Naive thymus-derived CD8-positive, alpha-beta T cell (primary cell): Measurements from ENCODE around the gene DIPK1A. TPM values are rescaled to one million over a fixed set of nuclear protein-coding genes. Genes with fewer than 3 reads are reported as not detected.
A peak's percentile ranks its signal among the peaks of the same experiment; 100 is the strongest.
"Not testable (repeated sequence)": the region's sequence is repeated elsewhere in the genome, so short reads cannot be mapped to it uniquely, and the experiment has no call there.

Experiments used
- ATAC-seq, 2 donors: fragments of 150-1000 bp; cut with Tn5 transposase in 1 of 2; sonication (Bioruptor Pico), chemical (Tn5 transposase) in 1 of 2; 1 replicate in 1 of 2; 2 replicates in 1 of 2; pipeline ENCODE4 v1.10.0; 2021; ENCODE audit warnings: mild to moderate bottlenecking in 2 of 2, moderate library complexity in 2 of 2
- POLR2A ChIA-PET: fragments of 350-600 bp; sonication (Branson Sonifier 250); formaldehyde crosslinking; loops from one replicate; lab custom pipeline; 2021; ENCODE audit warnings: antibody characterized with exemption; lab: Charles Lee
- DNase-seq, 10 donors: peaks; one replicate each; pipeline versions ENCODE4 v3.0.0 to v3.0.0-alpha.2; 2020 to 2022
- H3K27ac Mint-ChIP-seq, 10 donors: one replicate each; pipeline ENCODE4 v1.8.0; 2020 to 2022; ENCODE audit warnings: mild to moderate bottlenecking in 10 of 10, mixed read lengths in 10 of 10, moderate library complexity in 4 of 10, inconsistent platforms in 1 of 10
- H3K27me3 Mint-ChIP-seq, 5 donors: one replicate each; pipeline ENCODE4 v1.8.0; 2021 to 2022; ENCODE audit warnings: mixed read lengths in 5 of 5
- H3K36me3 Mint-ChIP-seq, 3 donors: one replicate each; pipeline ENCODE4 v1.8.0; 2020 to 2022; ENCODE audit warnings: mixed read lengths in 3 of 3, mild to moderate bottlenecking in 2 of 3, inconsistent platforms in 1 of 3
- H3K4me1 Mint-ChIP-seq, 4 donors: one replicate each; pipeline ENCODE4 v1.8.0; 2021 to 2022; ENCODE audit warnings: mixed read lengths in 4 of 4
- H3K4me3 Mint-ChIP-seq, 10 donors: one replicate each; pipeline ENCODE4 v1.8.0; 2020 to 2022; ENCODE audit warnings: mild to moderate bottlenecking in 10 of 10, mixed read lengths in 10 of 10, moderate library complexity in 6 of 10, inconsistent platforms in 1 of 10
- H3K9me3 Mint-ChIP-seq, 9 donors: one replicate each; pipeline ENCODE4 v1.8.0; 2020 to 2022; ENCODE audit warnings: mixed read lengths in 9 of 9, mild to moderate bottlenecking in 3 of 9, inconsistent platforms in 1 of 9, moderate library complexity in 1 of 9
- polyA plus RNA-seq, 3 donors: library from polyadenylated mRNA; unstranded; fragments of 300-500 nt; fragmentation: Illumina TruSeq; gene quantifications; one replicate each; pipeline ENCODE4 v1.2.3, GENCODE V29; 2021
- total RNA-seq, 8 experiments: library from RNA in 2 of 8; stranded (reverse) in 2 of 8; gene quantifications; one replicate each; pipeline ENCODE4 v1.2.3 and lab custom pipeline; 2021 to 2026

Gene DIPK1A
- total and polyA plus RNA-seq, 5 experiments from 2014 or later = 11.5 to 14.8 (median 14.1) TPM

- Mint-ChIP-seq H3K9me3 (peaks cover 7 to 31% (median 20%) of the 10 kb centered on the region in 9 donors), H3K4me3 (no peak overlapping the region), H3K27ac (peak overlapping the region in 1 of 10 donors; percentile 41), H3K27me3 (no peaks in the 10 kb centered on the region), H3K4me1 (peaks cover 11 to 29% (median 25%) of the 10 kb centered on the region in 4 donors), H3K36me3 (peaks cover 26 to 29% (median 27%) of the 10 kb centered on the region in 3 donors)
- POLR2A ChIA-PET = no interaction called here
- no peak for ATAC-seq
- no peak for DNase-seq
Measured at GRCh38 chr1:92901699-92902405, 59.4 kb downstream of the DIPK1A start.

GRCh38 chr1:92901126-92901525 lies 60.1 kb downstream of the DIPK1A start:
- peaks cover 7 to 31% (median 20%) of the 10 kb centered on the region in 9 donors for H3K9me3 Mint-ChIP-seq
- peaks cover 25 to 27% (median 26%) of the 10 kb centered on the region in 3 donors for H3K36me3 Mint-ChIP-seq
- peak overlapping the region in 1 of 10 donors; percentile 41 for H3K27ac Mint-ChIP-seq
- DNase-seq = no peak
- ATAC-seq = no peak
- H3K4me1 Mint-ChIP-seq = peaks cover 11 to 29% (median 25%) of the 10 kb centered on the region in 4 donors
- POLR2A ChIA-PET = interaction anchor here (0.5 kb wide), 1 partner anchor 53 kb away, joined by 7 read pairs; no protein-coding TSS in a partner anchor
- H3K27me3 Mint-ChIP-seq = no peaks in the 10 kb centered on the region
- no peak overlapping the region for H3K4me3 Mint-ChIP-seq

- Mint-ChIP-seq H3K36me3 (peaks cover 21 to 26% (median 25%) of the 10 kb centered on the region in 3 donors), H3K4me1 (peaks cover 11 to 29% (median 24%) of the 10 kb centered on the region in 4 donors), H3K4me3 (no peak overlapping the region), H3K27ac (peak overlapping the region in 1 of 10 donors; percentile 3), H3K9me3 (peaks cover 7 to 31% (median 20%) of the 10 kb centered on the region in 9 donors), H3K27me3 (no peaks in the 10 kb centered on the region)
- DNase-seq (no peak), ATAC-seq (no peak)
- POLR2A ChIA-PET = interaction anchor here (0.5 kb wide), 1 partner anchor 53 kb away, joined by 7 read pairs; no protein-coding TSS in a partner anchor
Measured at GRCh38 chr1:92900539-92900938, 60.7 kb downstream of the DIPK1A start.

- peaks cover 22 to 26% (median 23%) of the 10 kb centered on the region in 3 donors for H3K36me3 Mint-ChIP-seq
- ATAC-seq = no peak
- peak overlapping the region in 1 of 10 donors; percentile 3 for H3K27ac Mint-ChIP-seq
Measured at GRCh38 chr1:92899780-92900179, 61.5 kb downstream of the DIPK1A start.

GRCh38 chr1:92898053-92898452 lies 63.2 kb downstream of the DIPK1A start:
- POLR2A ChIA-PET, ATAC-seq, H3K4me3 Mint-ChIP-seq, H3K27me3 Mint-ChIP-seq, H3K27ac Mint-ChIP-seq, DNase-seq: not testable (repeated sequence)
- Mint-ChIP-seq H3K36me3 (peaks cover 21 to 26% (median 23%) of the 10 kb centered on the region in 3 donors), H3K9me3 (peaks cover 7 to 41% (median 22%) of the 10 kb centered on the region in 9 donors), H3K4me1 (peaks cover 8 to 14% (median 10%) of the 10 kb centered on the region in 4 donors)

More at GRCh38 chr1:92899780-92900179, 61.5 kb downstream of the DIPK1A start:
- Mint-ChIP-seq H3K9me3 (peaks cover 7 to 31% (median 20%) of the 10 kb centered on the region in 9 donors), H3K4me3 (no peak overlapping the region), H3K27me3 (no peaks in the 10 kb centered on the region), H3K4me1 (peaks cover 7 to 24% (median 17%) of the 10 kb centered on the region in 4 donors)
- POLR2A ChIA-PET = no interaction called here
- DNase-seq = no peak

- Mint-ChIP-seq H3K4me3 (no peak overlapping the region), H3K27ac (peak overlapping the region in 5 of 10 donors; percentile 23 to 69 (median 49)), H3K4me1 (peaks cover 13 to 33% (median 24%) of the 10 kb centered on the region in 4 donors), H3K36me3 (peaks cover 0 to 3% (median 0%) of the 10 kb centered on the region in 3 donors), H3K27me3 (no peaks in the 10 kb centered on the region), H3K9me3 (peaks cover 0 to 9% (median 0%) of the 10 kb centered on the region in 9 donors)
- POLR2A ChIA-PET = interaction anchor here (0.6 kb wide), 1 partner anchor 712 kb away, joined by 4 read pairs; no protein-coding TSS in a partner anchor
- no peak for DNase-seq
- no peak for ATAC-seq
Measured at GRCh38 chr1:92887465-92887864, 73.8 kb downstream of the DIPK1A start.

GRCh38 chr1:92886886-92887419 lies 74.3 kb downstream of the DIPK1A start:
- peaks cover 0 to 3% (median 0%) of the 10 kb centered on the region in 3 donors for H3K36me3 Mint-ChIP-seq
- DNase-seq (no peak), ATAC-seq (no peak)
- H3K9me3 Mint-ChIP-seq = peaks cover 0 to 8% (median 0%) of the 10 kb centered on the region in 9 donors
- peak overlapping the region in 6 of 10 donors; percentile 23 to 69 (median 44) for H3K27ac Mint-ChIP-seq
- no peak overlapping the region for H3K4me3 Mint-ChIP-seq
- peaks cover 14 to 35% (median 26%) of the 10 kb centered on the region in 4 donors for H3K4me1 Mint-ChIP-seq
- no peaks in the 10 kb centered on the region for H3K27me3 Mint-ChIP-seq
- POLR2A ChIA-PET = interaction anchor here (0.6 kb wide), 1 partner anchor 712 kb away, joined by 4 read pairs; no protein-coding TSS in a partner anchor

- Mint-ChIP-seq H3K9me3 (no peaks in the 10 kb centered on the region), H3K27ac (peak overlapping the region in 9 of 10 donors; percentile 63 to 95 (median 87)), H3K4me1 (peaks cover 14 to 49% (median 29%) of the 10 kb centered on the region in 4 donors), H3K27me3 (no peaks in the 10 kb centered on the region), H3K36me3 (peaks cover 0 to 3% (median 0%) of the 10 kb centered on the region in 3 donors), H3K4me3 (no peak overlapping the region)
- DNase-seq = no peak
- no peak for ATAC-seq
- POLR2A ChIA-PET = interaction anchor here (2.7 kb wide), 1 partner anchor 76 kb away, joined by 11 read pairs; no protein-coding TSS in a partner anchor
Measured at GRCh38 chr1:92884195-92884594, 77.1 kb downstream of the DIPK1A start.

- H3K4me3 Mint-ChIP-seq = peak overlapping the region in 8 of 10 donors; percentile 12 to 62 (median 34)
- DNase-seq (no peak), ATAC-seq (peak; percentile 33 to 36)
- POLR2A ChIA-PET = interaction anchor here (2.7 kb wide), 1 partner anchor 77 kb away, joined by 11 read pairs; no protein-coding TSS in a partner anchor
- no peaks in the 10 kb centered on the region for H3K36me3 Mint-ChIP-seq
- H3K9me3 Mint-ChIP-seq = no peaks in the 10 kb centered on the region
- peak overlapping the region; percentile 73 to 95 (median 88) for H3K27ac Mint-ChIP-seq
- no peaks in the 10 kb centered on the region for H3K27me3 Mint-ChIP-seq
- peaks cover 12 to 52% (median 28%) of the 10 kb centered on the region in 4 donors for H3K4me1 Mint-ChIP-seq
Measured at GRCh38 chr1:92883297-92883696, 78.0 kb downstream of the DIPK1A start.

- Mint-ChIP-seq H3K27ac (peak overlapping the region; percentile 73 to 95 (median 88)), H3K4me1 (peaks cover 14 to 54% (median 33%) of the 10 kb centered on the region in 4 donors), H3K36me3 (no peaks in the 10 kb centered on the region), H3K4me3 (peak overlapping the region in 9 of 10 donors; percentile 12 to 62 (median 33)), H3K9me3 (no peaks in the 10 kb centered on the region), H3K27me3 (no peaks in the 10 kb centered on the region)
- POLR2A ChIA-PET = interaction anchor here (0.6 to 2.7 kb wide), 3 partner anchors 30 to 80 kb away, joined by 3 to 11 read pairs (median 4); no protein-coding TSS in a partner anchor
- ATAC-seq (peak; percentile 93 to 98), DNase-seq (peak in 7 of 10 donors; percentile 9 to 47 (median 34))
Measured at GRCh38 chr1:92882819-92883218, 78.4 kb downstream of the DIPK1A start.

GRCh38 chr1:92881391-92881790 lies 79.9 kb downstream of the DIPK1A start:
- Mint-ChIP-seq H3K4me3 (no peak overlapping the region), H3K4me1 (peaks cover 19 to 58% (median 41%) of the 10 kb centered on the region in 4 donors), H3K36me3 (peaks cover 0 to 1% (median 0%) of the 10 kb centered on the region in 3 donors), H3K27me3 (no peaks in the 10 kb centered on the region), H3K27ac (peak overlapping the region in 2 of 10 donors; percentile 66 to 72), H3K9me3 (no peaks in the 10 kb centered on the region)
- ATAC-seq (no peak), DNase-seq (no peak)
- POLR2A ChIA-PET = no interaction called here

GRCh38 chr1:92879316-92879968 lies 81.8 kb downstream of the DIPK1A start:
- DNase-seq (no peak), ATAC-seq (no peak)
- H3K4me3 Mint-ChIP-seq = no peak overlapping the region
- H3K4me1 Mint-ChIP-seq = peaks cover 19 to 53% (median 43%) of the 10 kb centered on the region in 4 donors
- H3K27ac Mint-ChIP-seq = peak overlapping the region in 6 of 10 donors; percentile 22 to 78 (median 38)
- POLR2A ChIA-PET = interaction anchor here (0.6 kb wide), 2 partner anchors 158 to 870 kb away, joined by 3 read pairs; no protein-coding TSS in a partner anchor
- peaks cover 5 to 15% (median 11%) of the 10 kb centered on the region in 3 donors for H3K36me3 Mint-ChIP-seq
- H3K27me3 Mint-ChIP-seq = no peaks in the 10 kb centered on the region
- no peaks in the 10 kb centered on the region for H3K9me3 Mint-ChIP-seq
